Parathyroid adenoma (tissue), 2 donors: ENCODE results near the gene SKP1.

Experiments used
- H2AFZ ChIP-seq: fragments of 300-600 bp; sonication (generic); one replicate; pipeline ENCODE4 v1.7.0; 2017; ENCODE audit warnings: antibody characterized with exemption, mild to moderate bottlenecking
- H3K27ac ChIP-seq: fragments of 300-600 bp; sonication (generic); one replicate; pipeline ENCODE4 v1.7.0; 2017
- H3K27me3 ChIP-seq: fragments of 300-600 bp; sonication (generic); one replicate; pipeline ENCODE4 v1.7.0; 2017; ENCODE audit warnings: low read length; ENCODE audit not compliant: control insufficient read depth, insufficient read depth
- H3K36me3 ChIP-seq: fragments of 300-600 bp; sonication (generic); one replicate; pipeline ENCODE4 v1.7.0; 2017; ENCODE audit warnings: low read length; ENCODE audit not compliant: control insufficient read depth, insufficient read depth
- H3K4me1 ChIP-seq: fragments of 300-600 bp; sonication (generic); one replicate; pipeline ENCODE4 v1.7.0; 2017; ENCODE audit warnings: control low read depth
- H3K4me2 ChIP-seq: fragments of 300-600 bp; sonication (generic); one replicate; pipeline ENCODE4 v1.7.0; 2017; ENCODE audit warnings: low read length
- H3K4me3 ChIP-seq: fragments of 300-600 bp; sonication (generic); one replicate; pipeline ENCODE4 v1.7.0; 2017; ENCODE audit warnings: low read depth, low read length
- H3K79me2 ChIP-seq: fragments of 300-600 bp; sonication (generic); one replicate; pipeline ENCODE4 v1.7.0; 2017; ENCODE audit warnings: control low read depth
- H3K9ac ChIP-seq: fragments of 300-600 bp; sonication (generic); one replicate; pipeline ENCODE4 v1.7.0; 2017; ENCODE audit warnings: mild to moderate bottlenecking
- H3K9me3 ChIP-seq: fragments of 300-600 bp; sonication (generic); one replicate; pipeline ENCODE4 v1.7.0; 2017; ENCODE audit warnings: low read length; ENCODE audit not compliant: control insufficient read depth
- CTCF ChIP-seq: fragments of 300-600 bp; sonication (generic); IDR thresholded peaks from one replicate; pipeline ENCODE4 v1.7.0; 2017; ENCODE audit warnings: antibody characterized with exemption, mild to moderate bottlenecking
- donor health status: primary hyperparathyroidism.

The SKP1 gene

GRCh38 chr5:134101686-134102439, 74.9 kb downstream of the SKP1 start:
- no peaks in the 10 kb centered on the region for H3K9me3 ChIP-seq
- H3K4me2 ChIP-seq, result no peak overlapping the region
- no peak overlapping the region for H3K27ac ChIP-seq
- no peak overlapping the region for H3K4me3 ChIP-seq
- no peaks in the 10 kb centered on the region for H3K36me3 ChIP-seq
- no peaks in the 10 kb centered on the region for H3K27me3 ChIP-seq
- H3K79me2 ChIP-seq, result no peaks in the 10 kb centered on the region
- H3K4me1 ChIP-seq, result no peaks in the 10 kb centered on the region
- H3K9ac ChIP-seq, result no peak overlapping the region
- H2AFZ ChIP-seq, result no peak overlapping the region
- TF ChIP-seq CTCF, result peak; percentile 84

- Histone ChIP-seq H3K36me3 (no peaks in the 10 kb centered on the region), H3K9ac (no peak overlapping the region), H3K27ac (no peak overlapping the region), H3K9me3 (no peaks in the 10 kb centered on the region), H3K4me1 (no peaks in the 10 kb centered on the region), H3K4me3 (no peak overlapping the region), H2AFZ (no peak overlapping the region), H3K79me2 (no peaks in the 10 kb centered on the region), H3K4me2 (no peak overlapping the region), H3K27me3 (no peaks in the 10 kb centered on the region)
- TF ChIP-seq CTCF, result no peak
These were observed 76.3 kb downstream of the SKP1 start for GRCh38 chr5:134100283-134101091.

DNA sequence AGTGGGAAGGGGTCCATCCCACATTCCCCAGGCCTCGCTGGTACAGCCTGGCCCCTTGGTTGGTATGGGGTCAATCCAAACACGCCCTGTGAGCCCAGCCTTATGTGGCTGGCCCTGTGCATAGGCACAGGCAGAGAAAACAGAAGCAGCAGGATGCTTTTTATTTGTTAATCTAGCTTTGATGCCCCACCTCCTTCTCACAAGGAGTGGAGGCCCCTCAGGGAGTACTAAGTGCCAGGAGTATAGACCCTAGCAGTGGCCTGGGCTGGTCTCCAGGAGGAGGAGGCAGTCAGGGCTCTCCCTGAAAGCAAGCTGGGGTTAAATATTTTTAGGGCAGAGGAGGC, 76.8 kb downstream of the SKP1 start:
- Histone ChIP-seq H3K4me3 (no peak overlapping the region), H3K36me3 (no peaks in the 10 kb centered on the region), H3K4me2 (no peak overlapping the region), H3K9ac (no peak overlapping the region), H3K79me2 (no peaks in the 10 kb centered on the region), H3K9me3 (no peaks in the 10 kb centered on the region), H3K27ac (no peak overlapping the region), H3K27me3 (no peaks in the 10 kb centered on the region), H3K4me1 (no peaks in the 10 kb centered on the region), H2AFZ (no peak overlapping the region)
- TF ChIP-seq CTCF, result no peak

GRCh38 chr5:134099288-134099872, 77.4 kb downstream of the SKP1 start:
- Histone ChIP-seq H3K4me2 (no peak overlapping the region), H3K27me3 (no peaks in the 10 kb centered on the region), H2AFZ (no peak overlapping the region), H3K36me3 (no peaks in the 10 kb centered on the region), H3K4me3 (no peak overlapping the region), H3K9me3 (no peaks in the 10 kb centered on the region), H3K27ac (no peak overlapping the region), H3K79me2 (no peaks in the 10 kb centered on the region), H3K9ac (no peak overlapping the region), H3K4me1 (no peaks in the 10 kb centered on the region)
- no peak for TF ChIP-seq CTCF
